Dendritic cell treated with granulocyte-macrophage colony-stimulating factor and Interleukin-4, amounts not matched to agents 40 ng/mL and 50 ng/mL, for 4 days (primary cell): Measurements from ENCODE around the gene CENPX.
"Not testable (repeated sequence)": the region's sequence is repeated elsewhere in the genome, so short reads cannot be mapped to it uniquely, and the experiment has no call there.

Experiments
- H3K27ac Mint-ChIP-seq: one replicate; pipeline ENCODE4 v1.8.0; 2022; ENCODE audit warnings: mild to moderate bottlenecking, mixed read lengths
- H3K27me3 Mint-ChIP-seq: one replicate; pipeline ENCODE4 v1.8.0; 2022; ENCODE audit warnings: mild to moderate bottlenecking, mixed read lengths
- H3K36me3 Mint-ChIP-seq: one replicate; pipeline ENCODE4 v1.8.0; 2022; ENCODE audit warnings: low read depth, mixed read lengths
- H3K4me1 Mint-ChIP-seq: one replicate; pipeline ENCODE4 v1.8.0; 2022; ENCODE audit warnings: low read depth, mixed read lengths
- H3K4me3 Mint-ChIP-seq: one replicate; pipeline ENCODE4 v1.8.0; 2022; ENCODE audit warnings: mild to moderate bottlenecking, moderate library complexity, mixed read lengths
- H3K9me3 Mint-ChIP-seq: one replicate; pipeline ENCODE4 v1.8.0; 2022; ENCODE audit warnings: mixed read lengths
- intact Hi-C: fragments of 100-400 bp; cut with micrococcal nuclease; formaldehyde crosslinking; loops from one replicate; pipeline ENCODE4 v1.15.0; 2022

The CENPX gene

DNA sequence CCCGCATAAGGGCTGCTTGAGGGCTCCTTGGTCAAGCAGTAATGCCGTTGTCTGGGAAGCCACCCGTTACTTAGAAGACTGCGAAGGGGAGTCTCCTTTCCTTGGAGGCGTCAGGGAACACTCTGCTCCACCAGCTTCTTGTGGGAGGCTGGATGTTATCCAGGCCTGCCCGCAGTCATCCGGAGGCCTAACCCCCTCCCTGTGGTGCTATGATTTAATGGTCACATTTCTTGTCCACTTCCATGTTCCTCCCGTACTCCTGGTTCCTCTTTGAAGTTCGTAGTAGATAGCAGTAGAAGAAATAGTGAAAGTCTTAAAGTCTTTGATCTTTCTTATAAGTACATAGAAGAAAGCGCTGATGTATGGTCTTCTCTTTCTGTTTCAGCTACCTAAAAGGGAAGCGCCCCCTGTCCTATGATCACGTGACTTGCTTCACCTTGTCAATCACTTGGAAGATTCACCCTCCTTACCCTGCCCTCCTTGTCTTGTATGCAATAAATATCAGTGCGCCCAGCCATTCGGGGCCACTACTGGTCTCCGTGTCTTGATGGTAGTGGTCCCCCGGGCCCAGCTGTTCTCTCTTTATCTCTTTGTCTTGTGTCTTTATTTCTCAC lies 16.2 kb upstream of the CENPX start:
- Mint-ChIP-seq H3K36me3 (peaks cover 20% of the 10 kb centered on the region), H3K27ac (peak overlapping the region; percentile 23), H3K4me1 (peaks cover 46% of the 10 kb centered on the region)
- intact Hi-C loops = loop anchor here (10.0 kb wide), 1 partner anchor 66 kb away; no protein-coding TSS in a partner anchor
- not testable (repeated sequence) for H3K4me3 Mint-ChIP-seq, H3K27me3 Mint-ChIP-seq, H3K9me3 Mint-ChIP-seq

DNA sequence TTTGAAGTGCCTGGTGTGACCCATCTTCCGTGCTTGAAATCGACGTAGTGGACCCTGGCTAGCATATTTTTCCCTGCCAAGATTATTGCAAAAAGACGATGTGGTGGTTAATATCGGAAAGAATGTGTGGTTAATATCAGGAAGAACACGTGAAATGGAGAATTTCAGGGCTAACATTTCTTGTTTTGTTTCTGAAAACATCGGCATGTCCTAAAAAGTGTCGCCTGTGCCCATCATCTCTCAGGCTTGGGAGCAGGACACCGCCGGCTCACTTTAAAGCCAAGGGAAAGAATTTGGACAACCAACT lies 15.2 kb upstream of the CENPX start:
- H3K9me3 Mint-ChIP-seq = no peaks in the 10 kb centered on the region
- H3K36me3 Mint-ChIP-seq = peaks cover 20% of the 10 kb centered on the region
- intact Hi-C loops = loop anchor here (1.0 to 10.0 kb wide), 2 partner anchors 13 to 67 kb away; partner anchors contain the start of genes GPS1 and RFNG
- H3K4me3 Mint-ChIP-seq = peak overlapping the region; percentile 82
- H3K4me1 Mint-ChIP-seq = peaks cover 46% of the 10 kb centered on the region
- H3K27me3 Mint-ChIP-seq = peaks cover 16% of the 10 kb centered on the region
- peak overlapping the region; percentile 93 for H3K27ac Mint-ChIP-seq

DNA sequence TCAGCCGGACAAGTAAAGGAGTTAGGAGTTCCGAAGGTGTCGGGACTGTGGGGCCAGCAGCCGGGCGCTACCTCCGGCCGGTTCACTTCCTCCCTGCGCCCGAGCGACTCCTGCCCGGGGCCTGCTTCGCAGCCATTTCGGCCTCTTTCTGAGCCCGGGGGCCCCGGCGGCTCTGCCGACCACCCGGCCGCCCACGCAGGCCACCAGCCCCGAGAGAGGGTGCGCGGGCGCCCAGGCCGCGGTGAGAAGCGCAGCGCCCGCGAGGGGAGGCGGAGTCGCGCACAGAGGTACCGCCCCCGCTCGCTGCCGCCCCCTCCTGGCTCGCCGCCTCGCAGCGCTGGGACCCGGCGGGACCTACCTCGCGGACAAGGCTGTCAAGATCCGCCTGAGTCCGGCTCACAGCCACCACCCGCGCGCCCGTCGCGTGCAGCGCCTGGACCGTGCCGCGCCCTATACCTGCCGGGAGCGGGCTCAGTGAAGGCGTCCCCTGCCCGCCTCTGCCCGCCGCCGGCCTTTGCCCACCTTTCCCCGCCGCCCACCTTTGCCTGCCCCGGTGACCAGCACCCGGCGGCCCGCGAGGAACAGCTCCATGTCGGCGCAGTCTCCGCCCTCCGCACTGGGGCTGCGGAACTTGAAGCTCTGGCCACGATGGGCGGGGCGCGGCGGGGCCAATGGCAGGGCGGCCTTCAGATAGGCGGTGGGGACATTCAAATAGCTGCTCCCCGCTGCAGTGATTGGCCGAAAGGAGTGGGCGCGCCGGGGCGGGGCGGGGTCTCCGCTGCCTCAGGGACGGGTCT lies 14.6 kb upstream of the CENPX start, which contains the start of gene DCXR:
DCXR (minus strand) TSS at position 606 of the 797 bp plus-strand sequence; CDS start at position 591, 15 bp downstream.
- Mint-ChIP-seq H3K9me3 (no peaks in the 10 kb centered on the region), H3K27me3 (peaks cover 21% of the 10 kb centered on the region), H3K36me3 (peaks cover 20% of the 10 kb centered on the region), H3K4me3 (peak within 1 kb of the TSS; percentile 82), H3K4me1 (peaks cover 46% of the 10 kb centered on the region), H3K27ac (peak within 1 kb of the TSS; percentile 93)
- intact Hi-C loops = loop anchor here (1.0 to 10.0 kb wide), 2 partner anchors 14 to 68 kb away; partner anchors contain the start of genes GPS1 and RFNG

DNA sequence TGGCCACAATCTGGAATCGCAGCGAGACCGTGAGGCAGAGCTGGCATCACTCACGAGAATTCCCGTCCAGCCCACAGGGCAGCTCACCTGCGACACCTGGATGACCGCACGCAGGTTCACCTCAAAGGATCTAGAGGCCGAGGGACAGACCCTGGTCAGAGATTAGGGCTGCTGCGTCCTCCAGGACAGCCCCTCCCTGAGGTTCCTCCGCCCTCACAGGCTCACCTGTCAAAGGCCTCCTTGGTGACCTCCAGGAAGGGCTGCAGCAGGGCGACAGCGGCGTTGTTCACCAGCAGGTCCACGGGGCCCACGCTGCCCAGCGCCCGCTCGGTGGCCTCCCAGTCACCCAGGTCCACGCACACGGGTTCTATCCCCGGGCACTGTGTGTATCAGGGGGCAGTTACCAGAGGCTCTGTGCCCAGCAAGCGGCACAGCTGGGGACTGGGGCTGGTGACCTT lies 14.0 kb upstream of the CENPX start:
- intact Hi-C loops = loop anchor here (1.0 to 10.0 kb wide), 2 partner anchors 15 to 68 kb away; partner anchors contain the start of genes GPS1 and RFNG
- no peaks in the 10 kb centered on the region for H3K9me3 Mint-ChIP-seq
- no peak overlapping the region for H3K27ac Mint-ChIP-seq
- H3K4me1 Mint-ChIP-seq = peaks cover 45% of the 10 kb centered on the region
- peak overlapping the region; percentile 82 for H3K4me3 Mint-ChIP-seq
- peaks cover 25% of the 10 kb centered on the region for H3K27me3 Mint-ChIP-seq
- peaks cover 20% of the 10 kb centered on the region for H3K36me3 Mint-ChIP-seq

- H3K27ac Mint-ChIP-seq = peak overlapping the region; percentile 25
- intact Hi-C loops = loop anchor here (10.0 kb wide), 1 partner anchor 69 kb away; no protein-coding TSS in a partner anchor
- H3K36me3 Mint-ChIP-seq = peaks cover 20% of the 10 kb centered on the region
- no peaks in the 10 kb centered on the region for H3K9me3 Mint-ChIP-seq
- H3K4me1 Mint-ChIP-seq = peaks cover 40% of the 10 kb centered on the region
- H3K4me3 Mint-ChIP-seq = peak overlapping the region; percentile 82
- peaks cover 21% of the 10 kb centered on the region for H3K27me3 Mint-ChIP-seq
Measured at GRCh38 chr17:82035956-82036633, 13.4 kb upstream of the CENPX start.

DNA sequence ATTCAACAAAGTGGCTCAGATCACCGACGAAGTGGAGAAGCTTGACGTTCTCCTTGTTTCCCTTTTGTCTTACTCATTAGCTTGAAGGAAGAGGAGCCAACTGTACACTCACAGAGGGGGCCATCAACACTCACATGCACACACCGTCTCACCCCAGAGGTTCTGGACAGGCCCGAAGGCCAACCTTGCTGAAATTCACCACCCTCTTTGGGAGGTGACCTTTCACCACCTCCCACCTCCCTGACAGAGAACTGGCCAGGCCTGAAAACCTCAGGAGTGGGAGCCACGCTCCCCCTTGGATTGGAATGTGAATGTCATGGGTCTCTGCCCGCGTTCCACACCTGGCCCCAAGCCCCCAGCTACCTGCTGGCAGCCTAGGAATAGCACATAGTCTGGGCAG lies 12.8 kb upstream of the CENPX start:
- Mint-ChIP-seq H3K27ac (peak overlapping the region; percentile 25), H3K4me1 (peaks cover 43% of the 10 kb centered on the region), H3K4me3 (no peak overlapping the region), H3K9me3 (no peaks in the 10 kb centered on the region), H3K27me3 (peaks cover 20% of the 10 kb centered on the region), H3K36me3 (peaks cover 20% of the 10 kb centered on the region)
- intact Hi-C loops = loop anchor here (10.0 kb wide), 1 partner anchor 69 kb away; no protein-coding TSS in a partner anchor

- Mint-ChIP-seq H3K36me3 (peaks cover 24% of the 10 kb centered on the region), H3K27me3 (peaks cover 27% of the 10 kb centered on the region), H3K9me3 (no peaks in the 10 kb centered on the region), H3K4me1 (peaks cover 50% of the 10 kb centered on the region), H3K27ac (no peak overlapping the region), H3K4me3 (no peak overlapping the region)
- intact Hi-C loops = loop anchor here (10.0 kb wide), 1 partner anchor 70 kb away; no protein-coding TSS in a partner anchor
Measured at GRCh38 chr17:82034371-82035011, 11.8 kb upstream of the CENPX start.

DNA sequence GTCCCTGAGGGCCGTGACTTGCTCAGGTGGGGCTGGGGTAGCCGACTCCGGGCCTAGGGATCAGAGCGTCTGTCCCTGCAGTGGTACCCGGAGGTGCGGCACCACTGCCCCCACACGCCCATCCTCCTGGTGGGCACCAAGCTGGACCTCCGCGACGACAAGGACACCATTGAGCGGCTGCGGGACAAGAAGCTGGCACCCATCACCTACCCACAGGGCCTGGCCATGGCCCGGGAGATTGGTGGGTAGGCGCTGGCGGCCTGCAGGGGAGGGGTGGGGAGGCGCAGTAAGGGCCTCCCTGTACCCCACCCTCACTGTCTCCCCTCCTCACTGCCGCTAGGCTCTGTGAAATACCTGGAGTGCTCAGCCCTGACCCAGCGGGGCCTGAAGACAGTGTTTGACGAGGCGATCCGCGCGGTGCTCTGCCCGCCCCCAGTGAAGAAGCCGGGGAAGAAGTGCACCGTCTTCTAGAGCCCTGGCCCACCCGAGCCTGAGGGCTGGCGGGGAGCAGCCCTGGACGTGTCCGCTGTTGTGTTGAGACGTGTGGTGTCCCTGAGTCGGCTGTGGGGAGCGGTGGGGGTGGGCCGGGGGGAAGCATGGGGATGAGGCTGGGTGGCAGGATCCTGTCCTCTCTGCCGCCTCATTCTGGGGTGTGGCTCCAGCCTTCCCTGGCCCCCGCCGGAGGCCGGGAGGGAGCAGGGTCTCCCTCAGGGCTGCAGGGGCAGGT lies 10.8 kb upstream of the CENPX start:
- Mint-ChIP-seq H3K27ac (no peak overlapping the region), H3K36me3 (peaks cover 34% of the 10 kb centered on the region), H3K9me3 (no peaks in the 10 kb centered on the region), H3K4me1 (peaks cover 43% of the 10 kb centered on the region), H3K27me3 (peaks cover 29% of the 10 kb centered on the region), H3K4me3 (no peak overlapping the region)
- intact Hi-C loops = loop anchor here (10.0 kb wide), 1 partner anchor 71 kb away; no protein-coding TSS in a partner anchor

DNA sequence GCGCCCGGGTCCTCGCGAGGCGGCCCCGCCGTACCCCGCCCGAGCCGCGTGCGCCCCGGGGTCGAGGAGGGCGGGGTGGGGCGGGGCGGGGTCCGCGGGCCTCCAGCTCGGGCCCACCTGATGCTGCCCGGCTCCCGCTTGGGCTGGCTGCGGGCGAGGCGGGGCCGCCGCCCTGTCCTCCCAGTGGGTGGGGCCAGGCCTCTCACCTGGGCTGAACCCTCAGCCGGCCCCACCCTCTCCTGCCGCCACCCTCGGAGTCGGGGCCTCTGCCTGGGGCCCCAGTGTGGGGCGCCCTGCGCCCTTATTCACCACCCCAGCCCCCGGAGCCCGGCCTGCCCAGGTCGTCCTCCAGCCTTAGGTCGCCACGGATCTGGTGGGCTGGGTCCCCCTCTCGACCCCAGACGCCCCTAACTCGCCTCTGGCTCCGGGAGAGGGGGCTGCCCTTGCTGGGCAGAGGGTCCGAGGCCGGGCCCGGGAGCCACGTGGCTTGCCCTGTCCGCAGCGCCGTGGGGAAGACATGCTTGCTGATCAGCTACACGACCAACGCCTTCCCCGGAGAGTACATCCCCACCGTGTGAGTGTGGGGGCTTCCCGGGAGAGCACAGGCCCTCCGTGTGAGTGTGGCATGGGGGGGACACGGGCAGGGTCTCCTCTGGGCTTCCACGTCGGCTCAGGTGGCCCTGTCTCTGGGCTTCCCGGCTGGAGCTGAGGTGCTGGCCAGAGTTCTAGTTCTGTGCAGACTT lies 9.4 kb upstream of the CENPX start:
- Mint-ChIP-seq H3K4me1 (peaks cover 33% of the 10 kb centered on the region), H3K36me3 (peaks cover 49% of the 10 kb centered on the region), H3K9me3 (no peaks in the 10 kb centered on the region), H3K27me3 (peaks cover 29% of the 10 kb centered on the region), H3K4me3 (peak overlapping the region; percentile 54), H3K27ac (no peak overlapping the region)
- intact Hi-C loops = loop anchor here (10.0 kb wide), 1 partner anchor 73 kb away; no protein-coding TSS in a partner anchor

- H3K4me1 Mint-ChIP-seq = peaks cover 30% of the 10 kb centered on the region
- H3K27ac Mint-ChIP-seq = peak within 1 kb of the TSS; percentile 49
- intact Hi-C loops = loop anchor here (10.0 kb wide), 1 partner anchor 73 kb away; no protein-coding TSS in a partner anchor
Measured at GRCh38 chr17:82031303-82031884, 8.7 kb upstream of the CENPX start, which contains the start of gene RAC3. TSS of gene RAC3 (plus strand) at chr17:82031678. CDS start at chr17:82031762, 84 bp downstream.

DNA sequence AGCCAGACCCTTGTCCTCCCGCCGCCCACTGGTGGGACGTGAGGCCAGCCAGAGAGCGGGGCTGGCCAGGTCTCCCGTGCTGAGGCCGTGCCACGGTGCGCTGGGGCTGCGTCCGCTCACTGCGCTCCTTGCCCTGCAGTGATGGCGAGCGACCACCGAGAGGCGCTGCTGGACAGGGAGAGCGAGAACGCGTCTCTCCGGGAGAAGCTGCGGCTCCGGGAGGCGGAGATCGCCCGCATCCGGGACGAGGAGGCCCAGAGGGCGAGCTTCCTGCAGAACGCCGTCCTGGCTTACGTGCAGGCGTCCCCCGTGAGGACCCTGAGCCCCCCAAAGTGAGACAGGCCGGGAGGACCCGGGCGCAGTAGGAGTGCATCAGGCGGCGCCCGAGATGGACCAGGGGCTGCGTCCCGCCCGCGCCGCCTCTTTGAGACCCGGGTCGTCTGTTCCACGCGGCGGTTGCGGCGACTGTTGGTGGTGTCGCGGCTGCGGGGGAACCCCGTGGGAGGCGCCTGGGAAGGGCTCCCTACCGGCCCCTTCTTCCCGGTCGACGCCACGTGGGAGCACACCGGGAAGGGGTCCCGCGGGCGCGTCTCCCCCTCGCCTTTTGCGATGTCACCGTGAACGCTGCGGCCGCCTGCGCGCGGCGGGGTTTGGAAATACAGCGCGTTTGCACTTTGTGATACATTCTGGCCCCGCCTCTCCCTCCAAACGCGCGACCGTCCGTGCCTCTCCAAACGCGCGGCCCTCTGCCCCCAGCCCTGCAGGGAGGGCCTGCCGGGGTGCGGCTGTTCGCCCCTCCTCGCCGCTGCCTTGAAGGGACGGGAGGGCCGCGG lies 8.0 kb upstream of the CENPX start:
- H3K4me3 Mint-ChIP-seq = peak overlapping the region; percentile 85
- no peaks in the 10 kb centered on the region for H3K9me3 Mint-ChIP-seq
- H3K36me3 Mint-ChIP-seq = peaks cover 56% of the 10 kb centered on the region
- intact Hi-C loops = loop anchor here (1.0 to 10.0 kb wide), 2 partner anchors 74 to 124 kb away; no protein-coding TSS in a partner anchor
- H3K27ac Mint-ChIP-seq = peak overlapping the region; percentile 49
- H3K4me1 Mint-ChIP-seq = peaks cover 29% of the 10 kb centered on the region
- peaks cover 29% of the 10 kb centered on the region for H3K27me3 Mint-ChIP-seq

More at GRCh38 chr17:82031303-82031884, 8.7 kb upstream of the CENPX start, which contains the start of gene RAC3:
- peaks cover 29% of the 10 kb centered on the region for H3K27me3 Mint-ChIP-seq
- peaks cover 55% of the 10 kb centered on the region for H3K36me3 Mint-ChIP-seq
- no peaks in the 10 kb centered on the region for H3K9me3 Mint-ChIP-seq
- H3K4me3 Mint-ChIP-seq = peak within 1 kb of the TSS; percentile 85
